Astrocyte of the cerebellum (primary cell): ENCODE data around the gene EVI5L.

Source experiments
- DNase-seq: peaks from one replicate; pipeline ENCODE4 v3.0.0-alpha.2; 2011; ENCODE audit warnings: low read depth
- H3K4me3 ChIP-seq: 2 replicates; pipeline ENCODE4 v1.5.1; 2011; ENCODE audit warnings: mild to moderate bottlenecking, low read depth, low read length, moderate library complexity
- in situ Hi-C: cut with HindIII; loops from 2 replicates; pipeline ENCODE4 v1.10.0; 2017; ENCODE audit warnings: low sequenced_read_pairs
- TF ChIP-seq, protein P1 (sequence below): IDR thresholded peaks from 2 replicates; pipeline ENCODE4 v1.5.1; 2012; ENCODE audit warnings: low read length, low read depth, moderate library complexity, mild to moderate bottlenecking; ENCODE audit errors: missing control alignments

EVI5L gene

DNA sequence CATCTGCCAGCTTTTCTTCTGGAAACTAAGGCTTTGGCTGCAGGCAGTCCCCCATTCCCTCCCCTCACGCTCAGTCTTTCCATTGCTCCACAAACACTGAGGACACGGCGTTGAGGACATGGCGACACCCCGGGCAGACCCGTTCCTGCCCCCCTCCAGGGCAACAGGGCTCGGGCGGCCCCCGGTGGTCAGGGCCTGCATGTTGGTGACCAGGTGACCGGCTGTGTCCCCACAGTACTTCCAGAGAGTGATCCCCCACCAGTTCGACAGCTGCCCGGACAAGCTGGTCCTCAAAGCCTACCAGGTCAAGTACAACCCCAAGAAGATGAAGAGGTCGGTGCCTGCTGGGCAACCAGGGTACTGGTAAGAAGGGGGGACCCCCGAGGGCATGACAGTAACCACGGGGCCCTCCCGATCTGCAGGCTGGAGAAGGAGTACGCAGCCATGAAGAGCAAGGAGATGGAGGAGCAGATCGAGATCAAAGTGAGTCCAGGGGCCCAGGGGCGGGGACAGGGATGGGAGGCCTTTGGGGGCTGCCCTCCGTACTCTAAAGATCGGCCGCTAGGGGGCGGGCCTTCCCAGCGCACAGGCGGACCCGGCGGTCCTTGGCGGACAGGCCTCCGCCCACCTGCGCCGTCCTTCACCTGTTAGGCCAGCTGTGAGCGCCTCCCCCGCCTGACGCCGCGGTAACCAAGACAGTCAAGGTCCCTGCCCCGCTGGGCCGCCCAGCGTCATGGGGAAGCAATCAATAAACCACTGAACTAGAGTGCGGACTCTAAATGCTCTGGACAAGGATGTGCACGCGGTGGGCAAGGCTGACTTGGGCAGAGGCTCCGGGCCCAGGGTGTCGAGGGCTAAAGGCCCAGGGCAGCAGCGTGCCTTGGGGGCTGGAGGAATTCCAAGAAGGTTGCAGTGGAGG, 23.1 kb downstream of the EVI5L start:
- no peak for DNase-seq
- no peak overlapping the region for H3K4me3 ChIP-seq
- in situ Hi-C loops, result no loop called here
- TF ChIP-seq, protein P1, sequence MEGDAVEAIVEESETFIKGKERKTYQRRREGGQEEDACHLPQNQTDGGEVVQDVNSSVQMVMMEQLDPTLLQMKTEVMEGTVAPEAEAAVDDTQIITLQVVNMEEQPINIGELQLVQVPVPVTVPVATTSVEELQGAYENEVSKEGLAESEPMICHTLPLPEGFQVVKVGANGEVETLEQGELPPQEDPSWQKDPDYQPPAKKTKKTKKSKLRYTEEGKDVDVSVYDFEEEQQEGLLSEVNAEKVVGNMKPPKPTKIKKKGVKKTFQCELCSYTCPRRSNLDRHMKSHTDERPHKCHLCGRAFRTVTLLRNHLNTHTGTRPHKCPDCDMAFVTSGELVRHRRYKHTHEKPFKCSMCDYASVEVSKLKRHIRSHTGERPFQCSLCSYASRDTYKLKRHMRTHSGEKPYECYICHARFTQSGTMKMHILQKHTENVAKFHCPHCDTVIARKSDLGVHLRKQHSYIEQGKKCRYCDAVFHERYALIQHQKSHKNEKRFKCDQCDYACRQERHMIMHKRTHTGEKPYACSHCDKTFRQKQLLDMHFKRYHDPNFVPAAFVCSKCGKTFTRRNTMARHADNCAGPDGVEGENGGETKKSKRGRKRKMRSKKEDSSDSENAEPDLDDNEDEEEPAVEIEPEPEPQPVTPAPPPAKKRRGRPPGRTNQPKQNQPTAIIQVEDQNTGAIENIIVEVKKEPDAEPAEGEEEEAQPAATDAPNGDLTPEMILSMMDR, result peak; percentile 77

DNA sequence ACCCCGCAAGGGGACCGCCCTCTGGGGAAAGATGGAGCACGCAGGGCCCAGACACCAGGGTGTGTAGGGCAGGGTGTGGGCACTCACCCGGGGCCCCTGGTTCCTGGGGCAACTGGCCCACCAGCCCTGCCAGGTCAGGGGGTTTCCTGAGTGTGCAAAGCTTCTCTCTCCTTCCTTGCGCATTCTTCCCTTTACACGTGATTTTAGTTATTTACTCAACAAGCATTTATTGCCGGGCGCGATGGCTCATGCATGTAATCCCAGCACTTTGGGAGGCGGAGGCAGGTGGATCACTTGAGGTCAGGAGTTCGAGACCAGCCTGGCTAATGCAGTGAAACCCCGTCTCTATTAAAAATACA, 23.7 kb downstream of the EVI5L start:
- TF ChIP-seq, protein P1, result no peak
- no peak overlapping the region for H3K4me3 ChIP-seq
- in situ Hi-C loops, result no loop called here
- DNase-seq, result no peak

DNA sequence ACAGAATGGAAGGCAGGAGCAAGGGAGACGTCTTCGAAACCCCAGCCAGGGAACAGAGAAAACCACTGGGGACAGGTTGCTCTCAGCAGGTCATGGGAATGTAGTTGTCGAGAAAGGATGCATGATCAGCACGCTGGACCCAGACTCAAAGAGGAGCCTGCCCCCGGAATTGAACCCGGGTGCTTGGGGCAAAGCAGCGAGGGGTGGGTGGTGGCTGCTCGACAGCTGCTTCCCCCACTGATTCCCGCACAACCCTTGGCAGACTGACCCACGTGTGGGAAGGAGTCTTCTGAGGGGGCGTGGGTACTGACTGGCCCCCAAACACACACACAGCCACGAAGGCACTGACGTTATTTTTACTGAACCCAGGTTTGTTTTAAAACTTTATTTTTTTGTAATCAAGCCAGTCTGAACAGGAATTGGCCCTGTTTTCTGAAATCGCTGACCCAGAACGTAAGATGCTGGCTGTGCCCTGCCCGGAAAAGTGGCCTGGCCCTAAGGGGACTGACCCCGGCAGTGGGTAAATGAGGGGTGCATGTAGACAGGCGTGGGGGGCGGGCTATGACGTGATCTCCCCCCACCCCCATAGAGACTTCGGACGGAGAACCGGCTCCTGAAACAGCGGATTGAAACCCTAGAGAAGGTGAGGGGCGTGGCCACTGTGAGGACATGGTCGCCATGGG, 25.5 kb downstream of the EVI5L start:
- TF ChIP-seq, protein P1, result no peak
- in situ Hi-C loops, result no loop called here
- no peak for DNase-seq
- no peak overlapping the region for H3K4me3 ChIP-seq

DNA sequence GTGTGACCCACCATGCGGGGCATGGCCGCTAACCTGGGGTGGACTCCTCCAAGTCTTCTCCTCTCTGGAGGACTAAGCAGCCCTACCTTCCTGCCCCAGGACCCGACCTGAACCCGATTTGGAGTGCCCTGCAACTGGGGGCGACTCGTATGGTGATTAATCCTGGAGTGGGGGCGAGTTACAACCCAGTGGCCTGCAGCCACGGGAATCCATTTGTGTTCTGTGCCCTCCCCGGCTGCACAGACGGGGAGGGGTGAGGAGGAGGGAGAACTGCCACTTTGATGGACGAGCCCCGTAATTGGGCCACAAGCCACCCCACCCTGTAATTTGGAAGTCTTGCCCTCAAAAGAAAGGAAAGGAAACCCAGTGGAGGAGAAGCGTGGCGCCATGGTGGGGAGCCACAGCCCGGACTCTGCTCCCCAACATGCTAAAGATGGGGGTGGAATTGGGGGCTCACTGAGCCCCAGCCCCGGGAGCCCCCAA, 26.1 kb downstream of the EVI5L start:
- no peak overlapping the region for H3K4me3 ChIP-seq
- DNase-seq, result no peak
- in situ Hi-C loops, result no loop called here
- TF ChIP-seq, protein P1, result no peak

DNA sequence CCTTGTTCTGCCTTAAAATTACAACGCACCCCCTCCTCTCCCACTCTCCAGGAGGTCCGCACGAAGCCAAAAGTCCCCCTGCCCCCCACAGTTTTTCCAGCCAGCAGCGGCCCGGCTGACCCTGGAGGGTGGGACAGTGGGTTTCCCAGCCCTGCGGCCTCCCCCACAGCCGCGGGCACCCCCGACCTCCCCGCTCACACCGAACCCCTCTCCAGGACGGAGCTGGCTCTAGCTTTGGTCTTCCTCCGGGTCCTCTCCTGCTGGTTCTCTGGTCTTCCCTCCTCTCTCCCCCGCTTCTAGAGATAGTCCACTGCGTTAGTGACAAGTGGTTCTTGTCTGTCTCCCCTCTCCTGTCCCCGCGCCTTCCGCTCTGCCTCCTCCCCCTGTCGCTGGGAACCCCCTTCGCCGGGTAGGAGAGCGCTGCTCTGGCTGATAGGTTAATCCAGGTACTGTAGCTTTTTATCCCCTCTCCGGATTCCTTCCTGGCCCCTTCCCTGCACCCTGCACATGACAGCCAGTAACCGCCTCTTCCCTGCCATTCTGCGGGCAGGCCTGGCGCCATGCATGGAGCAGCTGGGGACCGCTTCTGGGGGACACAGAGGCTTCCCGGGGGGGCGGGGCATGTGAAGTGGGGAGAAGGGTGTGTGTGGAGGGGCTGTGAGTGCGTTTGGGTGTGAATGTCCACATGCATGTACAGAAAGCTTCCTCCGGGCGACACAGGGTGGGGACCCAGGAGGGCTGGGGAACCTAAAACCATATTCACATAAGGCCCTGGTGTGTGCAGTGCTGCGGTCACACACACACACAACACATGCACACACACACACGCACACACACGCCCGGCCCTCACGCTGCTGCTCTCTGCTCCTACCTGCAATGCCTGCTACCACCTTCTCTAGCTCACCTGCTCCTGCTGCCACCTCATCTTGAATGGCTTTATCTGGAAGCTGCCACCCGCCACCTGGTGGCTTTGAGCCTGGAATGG, 27.0 kb downstream of the EVI5L start:
- no peak for DNase-seq
- in situ Hi-C loops, result no loop called here
- H3K4me3 ChIP-seq, result no peak overlapping the region
- TF ChIP-seq, protein P1, result no peak

DNA sequence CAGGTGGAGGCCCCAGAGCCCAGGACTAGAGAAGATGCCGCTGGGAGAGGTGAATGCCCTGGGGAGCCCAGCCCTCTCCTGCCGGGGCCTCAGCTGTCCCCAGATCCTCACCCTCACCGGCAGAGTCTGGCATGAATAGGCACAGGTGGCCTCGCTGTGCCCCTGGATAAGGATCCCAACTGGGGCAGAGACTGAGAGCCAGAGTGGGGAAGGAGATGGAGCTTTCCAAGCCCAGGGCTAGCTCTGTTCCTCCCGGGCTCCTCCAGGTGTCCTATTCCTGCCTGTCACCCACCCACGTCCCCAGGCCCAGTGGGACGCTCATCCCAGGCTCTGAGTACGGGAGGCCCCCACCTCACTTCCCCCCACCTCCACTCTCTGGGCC, 27.7 kb downstream of the EVI5L start:
- in situ Hi-C loops, result no loop called here
- TF ChIP-seq, protein P1, result no peak
- H3K4me3 ChIP-seq, result no peak overlapping the region

More for the DNA sequence above, 27.7 kb downstream of the EVI5L start:
- DNase-seq, result no peak
